ENCODE measurements around the gene AVPR1B. TPM values are rescaled to one million over a fixed set of nuclear protein-coding genes. Genes with fewer than 3 reads are reported as not detected.

AVPR1B gene
- total and polyA plus RNA-seq, 2 donors (not counting 3 experiments of a cell fraction or from before 2014, with no cell fraction given), result not detected

GRCh38 chr1:206115791-206116190, 1.4 kb downstream of the AVPR1B start:
- no peak for TF ChIP-seq POLR2AphosphoS5 (IDR thresholded peaks at IDR 0.05; ENCODE audit: insufficient read depth, low read depth, low read length)
- no peak for TF ChIP-seq MYC (IDR thresholded peaks at IDR 0.05; ENCODE audit: low read depth, low read length)
- TF ChIP-seq JUN (IDR thresholded peaks at IDR 0.05; ENCODE audit: borderline replicate concordance, insufficient read depth, insufficient read length, low read depth), result no peak
- no peak for TF ChIP-seq FOS (IDR thresholded peaks at IDR 0.05; ENCODE audit: borderline replicate concordance, insufficient read depth, low read length)
- no peak for TF ChIP-seq MAX (IDR thresholded peaks at IDR 0.05; ENCODE audit: insufficient read depth, insufficient read length)
- no peak for TF ChIP-seq GATA2 (IDR thresholded peaks at IDR 0.05; ENCODE audit: insufficient read depth, insufficient read length, low read depth, low read length)
- TF ChIP-seq POLR2A (IDR thresholded peaks at IDR 0.05; ENCODE audit: low read depth, low read length), result no peak
- TF ChIP-seq EZH2 (IDR thresholded peaks at IDR 0.05; ENCODE audit: borderline replicate concordance, low read depth, low read length, severe bottlenecking), result no peak
- no peak for TF ChIP-seq CTCF (IDR thresholded peaks at IDR 0.05; ENCODE audit: extremely low read depth in 1 of 2, insufficient read depth in 1 of 2, low read depth in 1 of 2, low read length in 2 of 2)
- DNase-seq (ENCODE audit: low read depth, low spot score), result no peak
- Histone ChIP-seq H3K9me3 (replicated peaks; ENCODE audit: control insufficient read depth, insufficient read depth, low read length) (no peaks in the 10 kb centered on the region), H3K9me1 (replicated peaks; ENCODE audit: control insufficient read depth, extremely low read depth, insufficient read depth, low read length) (no peaks in the 10 kb centered on the region), H3K36me3 (ENCODE audit: control insufficient read depth in 2 of 2, extremely low read depth in 1 of 2, insufficient read depth in 2 of 2, low read length in 2 of 2) (no peaks in the 10 kb centered on the region), H3K4me1 (ENCODE audit: control insufficient read depth, extremely low read depth, insufficient read depth, low read length) (peaks cover 4% of the 10 kb centered on the region), H2AFZ (ENCODE audit: low read depth, low read length) (no peak overlapping the region), H3K27me3 (ENCODE audit: control insufficient read depth in 2 of 2, insufficient read depth in 2 of 2, low read length in 2 of 2) (peaks cover 14 to 24% of the 10 kb centered on the region in 2 experiments), H4K20me1 (replicated peaks; ENCODE audit: control insufficient read depth, extremely low read depth, insufficient read depth, low read length) (no peaks in the 10 kb centered on the region), H3K4me2 (ENCODE audit: insufficient read depth, low read length) (no peak overlapping the region), H3K4me3 (replicated peaks in 1 of 3; ENCODE audit: insufficient read depth in 1 of 3, low read depth in 1 of 3, low read length in 3 of 3) (no peak overlapping the region), H3K27ac (ENCODE audit: insufficient read depth, low read depth, low read length) (no peak overlapping the region), H3K79me2 (ENCODE audit: control insufficient read depth, insufficient read depth, low read length) (no peaks in the 10 kb centered on the region), H3K9ac (replicated peaks; ENCODE audit: extremely low read depth, insufficient read depth, low read length) (no peak overlapping the region)
- ChIA-PET POLR2A (interaction anchor here (0.6 kb wide), 1 partner anchor 523 kb away, joined by 6 read pairs; no protein-coding TSS in a partner anchor), CTCF (interaction anchor here (1.1 to 5.2 kb wide), 3 partner anchors 9 to 139 kb away, joined by 3 to 31 read pairs (median 8); no protein-coding TSS in a partner anchor)
- no peak for FAIRE-seq
- no TSS peak for BruUV-seq (replicated peaks)
- intact Hi-C loops (cut with micrococcal nuclease), result no loop called here
- dilution Hi-C loops (cut with MboI; ENCODE audit: extremely low pct_ligation_motif_present, low sequenced_read_pairs), result loop anchor here (25.0 kb wide), 1 partner anchor 128 kb away; no protein-coding TSS in a partner anchor

Data from endothelial cell of umbilical vein (primary cell).